GM19025 (cell line): ENCODE results near the gene GREM2.

Experiments
- ATAC-seq: cut with Tn5 transposase; IDR thresholded peaks from one replicate; pipeline ENCODE4 v1.9.1; 2021; ENCODE audit warnings: mild to moderate bottlenecking, low read depth, moderate library complexity; ENCODE audit not compliant: unreplicated experiment

Gene GREM2

DNA sequence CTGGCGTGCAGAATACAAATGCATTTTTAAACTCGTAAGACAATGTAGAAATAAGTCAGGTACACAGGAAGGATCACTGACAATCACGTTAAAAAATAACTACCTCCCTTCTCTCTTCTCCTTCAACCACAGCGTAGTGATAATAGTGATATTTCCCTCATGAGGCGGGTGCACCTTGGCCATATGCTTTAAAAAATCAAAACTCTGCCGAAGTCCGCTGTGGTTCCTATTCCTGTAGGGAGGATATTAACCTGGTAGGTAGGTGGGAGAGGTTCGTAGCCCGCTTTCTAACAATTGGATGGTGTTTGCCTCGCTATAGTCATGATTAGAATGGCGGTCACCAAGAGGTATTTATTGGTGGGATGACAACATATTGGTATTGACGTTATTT, 732 bp downstream of the GREM2 start:
- ATAC-seq: no peak

DNA sequence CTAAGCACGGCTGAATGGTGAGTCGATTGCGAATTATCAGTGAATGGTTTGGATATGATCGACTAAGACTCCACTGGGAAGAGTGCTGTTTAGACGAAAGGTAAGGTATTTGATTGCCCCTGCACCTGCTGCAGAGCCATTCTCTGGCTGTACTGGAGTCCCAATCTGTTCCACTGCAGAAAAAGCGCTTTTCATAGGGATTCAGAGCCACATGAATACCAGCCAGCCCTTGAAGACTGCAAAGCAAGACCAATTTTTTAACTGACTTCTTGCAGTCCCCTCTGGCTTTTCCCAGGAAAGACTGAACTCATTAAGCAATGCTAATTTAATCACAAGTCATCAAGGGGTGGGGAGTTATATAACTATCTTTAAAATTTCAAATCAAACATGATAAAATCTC, 1.3 kb downstream of the GREM2 start:
- no peak for ATAC-seq

DNA sequence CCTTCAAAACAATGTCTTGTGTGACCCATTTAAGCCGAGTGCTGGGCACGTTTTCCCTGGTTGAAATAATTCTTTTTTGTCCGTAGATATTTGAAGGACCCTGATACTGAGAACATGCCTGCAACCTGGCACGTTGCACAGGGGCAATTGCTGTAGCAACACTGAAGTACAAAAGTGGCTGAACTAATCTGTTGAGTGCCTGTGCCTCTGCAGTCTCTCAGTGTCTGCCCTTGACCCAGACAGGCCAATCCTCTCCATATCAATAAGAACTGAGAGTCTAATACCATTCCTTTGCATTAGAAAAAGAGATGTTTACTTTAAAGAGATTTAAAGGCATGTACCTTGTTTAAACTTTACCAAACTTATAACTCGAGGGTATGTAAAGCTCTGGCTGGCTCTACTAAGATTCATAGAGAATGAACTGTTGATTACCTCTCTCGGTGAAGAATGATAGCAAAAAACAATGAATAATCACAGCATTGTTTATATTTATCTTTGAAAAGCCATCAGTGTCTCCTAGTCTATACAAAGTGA, 2.4 kb downstream of the GREM2 start:
- ATAC-seq: no peak

GRCh38 chr1:240608707-240609106, 3.2 kb downstream of the GREM2 start:
- no peak for ATAC-seq

- no peak for ATAC-seq
Observed at GRCh38 chr1:240607006-240607405, 4.9 kb downstream of the GREM2 start.

GRCh38 chr1:240602189-240602588, 9.8 kb downstream of the GREM2 start:
- ATAC-seq: no peak

DNA sequence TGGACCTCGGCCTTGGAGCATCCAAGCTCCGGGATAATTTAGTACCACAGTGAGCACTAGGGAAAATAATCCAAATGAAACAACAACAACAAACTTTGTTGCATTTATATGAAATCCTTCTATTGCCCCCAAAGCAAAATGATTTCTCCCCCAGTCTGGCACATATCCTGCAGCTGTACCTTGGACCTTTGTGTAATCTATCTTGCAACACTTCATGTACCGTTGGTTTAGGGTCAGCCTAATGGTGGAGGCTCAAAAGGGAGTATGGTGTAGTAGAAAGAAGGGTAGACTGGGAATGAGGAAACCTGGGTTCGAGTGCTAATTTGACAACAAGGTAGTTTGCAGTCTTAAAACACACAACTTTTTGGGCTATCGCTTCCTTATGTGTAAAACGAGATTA, 12.1 kb downstream of the GREM2 start:
- ATAC-seq: no peak

- no peak for ATAC-seq
Observed at GRCh38 chr1:240599299-240599698, 12.7 kb downstream of the GREM2 start.

DNA sequence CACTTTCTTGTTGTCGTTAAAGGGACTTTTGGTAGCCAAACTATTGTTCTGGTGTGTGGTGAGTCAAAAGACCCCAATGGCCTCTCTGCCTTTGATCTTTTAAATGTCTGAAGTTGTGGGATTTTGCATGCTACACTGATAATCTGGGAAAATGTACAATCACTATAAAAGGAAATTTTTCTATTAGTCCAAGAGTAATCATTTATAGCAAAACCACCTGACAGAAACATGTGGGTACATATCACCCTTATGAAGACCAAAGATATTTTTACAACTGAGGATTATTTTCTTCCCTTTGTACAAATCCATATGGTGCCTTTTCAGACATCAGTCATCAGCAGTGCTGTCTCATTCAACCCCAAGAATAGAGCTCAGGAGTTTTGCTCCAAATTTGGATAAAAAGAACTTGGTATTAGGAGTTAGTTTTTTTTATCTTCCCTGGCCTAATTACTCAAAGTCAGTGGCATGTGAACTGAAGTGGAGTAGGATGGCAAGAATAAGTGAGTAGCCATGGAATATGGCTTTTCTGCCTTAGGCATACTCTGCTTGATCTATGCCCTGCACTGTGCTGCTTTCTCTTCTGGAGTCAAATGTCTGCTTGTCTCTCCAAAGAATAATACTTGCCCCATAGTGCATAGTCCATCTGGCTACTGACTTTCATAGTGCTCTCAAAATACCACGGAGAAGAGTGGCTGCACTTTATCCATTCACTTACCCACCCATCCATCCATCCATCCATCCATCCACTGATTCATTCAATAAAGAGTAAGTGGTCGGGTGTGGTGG, 13.5 kb downstream of the GREM2 start:
- ATAC-seq: no peak

DNA sequence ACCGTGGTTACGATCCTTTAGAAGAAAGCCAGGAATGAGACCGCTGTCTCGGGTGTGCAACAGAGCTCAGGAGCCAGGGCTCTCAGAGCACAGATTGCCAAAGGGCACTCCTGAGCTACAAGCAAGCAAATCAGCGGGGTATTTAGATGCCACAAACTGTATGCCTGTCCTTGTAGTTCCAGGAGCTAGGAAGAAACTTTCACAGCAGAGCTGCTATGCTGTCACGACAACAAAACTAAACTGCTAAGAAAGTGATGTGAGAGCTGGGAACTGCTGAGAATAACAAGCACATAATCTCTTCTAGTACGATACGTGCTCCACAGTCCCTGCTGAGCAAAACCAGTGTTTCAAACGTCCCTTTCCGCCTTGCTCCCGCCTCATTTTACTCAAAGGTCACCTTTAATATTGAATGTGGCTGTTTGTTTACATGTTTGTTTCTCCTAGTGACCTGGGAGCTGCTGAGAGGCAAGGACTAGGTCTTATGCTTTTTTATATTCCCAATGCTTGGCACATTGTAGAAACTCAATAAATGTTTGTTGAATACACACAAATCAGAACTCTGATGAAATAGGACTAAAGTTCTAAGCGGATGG, 14.7 kb downstream of the GREM2 start:
- no peak for ATAC-seq

- no peak for ATAC-seq
Observed at GRCh38 chr1:240595476-240595875, 16.5 kb downstream of the GREM2 start.

- ATAC-seq: no peak
Observed at GRCh38 chr1:240591564-240591963, 20.4 kb downstream of the GREM2 start.

DNA sequence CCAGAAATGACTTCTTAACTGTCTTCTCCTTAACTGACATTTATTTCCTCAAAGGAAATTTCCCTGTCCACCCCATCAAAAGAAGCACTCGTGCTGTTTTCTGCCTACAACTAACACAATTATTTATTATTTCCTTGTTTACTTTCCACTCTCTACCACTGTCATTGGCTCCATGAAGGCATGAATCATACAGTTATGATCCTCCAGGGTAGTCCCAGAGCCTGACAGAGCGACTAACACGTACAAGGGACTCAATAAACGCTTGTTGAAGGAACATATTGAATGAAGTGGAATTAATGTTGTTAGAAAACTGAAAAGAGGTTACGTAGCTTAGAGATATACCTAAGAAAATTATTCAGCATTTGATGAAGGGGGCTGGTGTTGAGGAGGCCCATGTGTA, 20.9 kb downstream of the GREM2 start:
- no peak for ATAC-seq

GRCh38 chr1:240589585-240590110, 22.3 kb downstream of the GREM2 start:
- no peak for ATAC-seq

GRCh38 chr1:240586006-240586405, 25.9 kb downstream of the GREM2 start:
- no peak for ATAC-seq

DNA sequence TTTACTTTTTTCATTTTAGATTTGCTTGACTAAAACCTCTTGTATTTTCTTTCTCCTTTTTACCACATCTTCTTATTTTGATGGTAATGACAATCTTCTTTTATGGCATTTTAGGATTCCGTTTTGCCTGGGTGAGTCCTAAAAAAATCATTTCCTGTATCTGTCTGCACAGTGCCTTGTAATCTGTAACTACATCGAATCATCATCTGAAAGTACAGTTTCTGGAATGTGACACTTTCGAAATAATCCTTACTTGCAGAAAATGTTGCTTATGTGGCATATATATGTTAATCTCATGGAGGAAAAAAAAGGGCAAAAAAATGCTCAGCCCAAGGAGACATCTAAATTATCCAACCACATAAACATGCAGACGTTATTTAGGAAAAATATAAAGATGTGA, 29.0 kb downstream of the GREM2 start:
- ATAC-seq: no peak

DNA sequence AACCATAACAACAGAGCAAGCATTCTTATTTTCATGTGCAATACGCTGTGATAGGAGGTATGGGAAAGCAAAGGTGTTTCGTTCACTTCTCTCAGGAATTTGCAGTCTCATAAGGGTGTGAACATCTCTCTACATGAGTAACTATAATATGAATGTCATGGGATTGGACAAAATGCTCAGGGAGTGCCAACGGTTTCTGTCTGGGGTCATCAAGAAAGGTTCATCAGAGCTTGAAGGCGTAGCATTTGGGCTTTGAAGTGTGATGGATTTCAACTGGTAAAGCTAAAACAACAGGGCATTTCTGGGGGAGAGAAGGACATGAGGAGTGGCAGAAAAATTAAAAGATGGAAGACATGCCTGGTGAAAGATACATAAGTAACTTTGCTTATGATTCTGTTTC, 32.4 kb downstream of the GREM2 start:
- no peak for ATAC-seq

DNA sequence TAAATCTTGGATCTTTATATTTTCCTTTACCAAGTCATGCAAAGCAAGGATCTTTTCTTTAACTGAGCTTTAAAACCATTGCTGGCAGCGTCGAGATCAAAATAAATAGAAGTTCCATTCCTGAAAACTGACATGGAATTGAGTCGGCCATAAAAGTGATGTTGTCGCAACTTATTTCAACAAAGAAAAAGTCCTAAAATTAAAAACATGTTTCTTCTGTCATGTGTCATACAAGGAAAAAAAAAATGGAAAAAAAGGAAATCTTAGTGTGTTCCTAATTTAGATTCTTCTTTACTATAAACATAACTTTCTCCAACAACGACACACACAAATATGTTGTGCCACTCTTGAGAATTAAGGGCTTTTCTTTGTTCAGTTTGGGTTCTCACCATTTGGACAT, 34.9 kb downstream of the GREM2 start:
- no peak for ATAC-seq

DNA sequence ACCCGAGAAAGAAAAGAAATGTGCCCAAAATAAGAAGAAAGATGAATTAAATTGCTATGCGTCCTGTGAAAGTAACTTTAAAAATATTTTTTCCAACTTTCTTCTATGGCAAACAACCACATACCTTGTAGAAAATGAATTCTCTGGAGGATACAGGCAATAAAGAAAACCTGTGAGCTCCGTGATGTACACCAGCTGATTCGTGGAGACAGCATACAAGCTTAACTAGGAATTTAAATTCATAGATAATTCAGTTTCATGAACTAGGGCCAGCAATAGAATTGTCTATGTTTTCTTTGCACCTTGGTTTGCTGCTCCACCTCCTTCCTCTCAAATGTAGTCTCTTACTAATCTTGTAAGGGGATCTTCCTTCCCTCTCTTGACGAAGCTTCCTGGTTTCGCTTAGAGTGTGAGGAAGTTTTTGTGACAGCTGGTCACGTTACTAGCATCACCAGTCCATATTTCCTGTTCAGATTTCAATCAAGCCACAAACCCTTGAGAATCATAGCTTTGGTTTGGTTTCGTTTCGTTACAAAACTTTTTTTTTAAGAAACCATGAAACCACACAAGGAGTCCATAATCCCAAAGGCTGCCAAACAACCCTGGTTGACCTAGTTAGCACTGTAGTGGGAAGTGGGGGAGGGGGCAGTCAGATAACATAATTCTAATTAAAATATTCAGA, 35.8 kb downstream of the GREM2 start:
- ATAC-seq: no peak

- ATAC-seq: no peak
Observed at GRCh38 chr1:240572328-240572727, 39.6 kb downstream of the GREM2 start.

DNA sequence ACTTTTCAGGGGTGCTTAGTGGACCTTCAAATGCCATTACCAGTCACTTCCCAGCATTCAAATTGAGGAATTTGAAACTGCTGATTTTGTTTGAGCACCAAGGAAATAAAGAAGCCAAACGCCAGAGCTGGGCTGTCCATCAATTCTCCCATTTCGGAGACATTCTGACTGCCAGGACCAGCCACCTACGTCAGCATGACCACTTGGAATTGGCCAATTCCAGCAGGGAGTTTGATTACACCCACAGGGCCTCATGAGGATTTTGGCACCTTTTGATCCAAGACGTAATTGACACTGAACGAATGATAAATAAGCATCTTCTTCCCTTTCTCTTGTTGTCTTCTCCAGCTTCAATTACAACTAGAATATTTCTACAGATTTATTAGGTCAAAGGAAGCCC, 40.2 kb downstream of the GREM2 start:
- no peak for ATAC-seq
